ENCODE measurements around the gene CRYGN. TPM values are rescaled to one million over a fixed set of nuclear protein-coding genes. Genes with fewer than 3 reads are reported as not detected.

CRYGN gene
- total and polyA plus RNA-seq, 2 experiments from 2014 or later, result 0.59 to 1.5 TPM

DNA sequence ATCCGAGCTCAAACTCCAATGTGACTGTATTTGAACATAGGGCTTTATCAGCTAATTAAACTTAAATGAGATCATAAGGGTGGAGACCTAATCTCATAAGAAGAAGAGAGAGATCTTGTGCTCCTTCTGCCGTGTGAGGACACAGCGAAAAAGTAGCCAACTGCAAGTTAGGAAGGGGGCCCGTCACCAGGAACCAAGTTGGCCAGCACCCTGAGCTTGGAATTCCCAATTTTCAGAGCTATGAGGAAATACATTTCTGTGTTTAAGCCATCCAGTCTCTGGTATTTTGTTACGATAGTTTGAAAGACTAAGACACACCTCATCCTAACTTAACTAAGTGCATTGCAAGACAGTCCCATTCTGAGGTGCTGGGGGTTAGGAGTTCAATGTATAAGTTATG, 16.0 kb downstream of the CRYGN start:
- no peak overlapping the region for H3K4me2 ChIP-seq
- DNase-seq (ENCODE audit: low spot score), result no peak
- peaks cover 13% of the 10 kb centered on the region for H3K4me1 Mint-ChIP-seq
- peaks cover 12% of the 10 kb centered on the region for H3K4me1 ChIP-seq (ENCODE audit: insufficient read depth)
- H3K9me2 ChIP-seq (ENCODE audit: insufficient read depth), result no peaks in the 10 kb centered on the region
- no peaks in the 10 kb centered on the region for H3F3A ChIP-seq (replicated peaks; ENCODE audit: low read depth)
- no peaks in the 10 kb centered on the region for H3K79me2 ChIP-seq (replicated peaks; ENCODE audit: insufficient read depth)
- no peak overlapping the region for H3K4me3 ChIP-seq
- H3K9me3 Mint-ChIP-seq, result peaks cover 37% of the 10 kb centered on the region
- H3K27ac ChIP-seq (ENCODE audit: low read depth), result no peak overlapping the region
- peaks cover 7% of the 10 kb centered on the region for H3K27me3 Mint-ChIP-seq (ENCODE audit: insufficient read depth, low read depth, poor library complexity)
- no peaks in the 10 kb centered on the region for H4K20me1 ChIP-seq (replicated peaks; ENCODE audit: insufficient read depth)
- no peak overlapping the region for H2AFZ ChIP-seq
- no peak overlapping the region for H3K4me3 Mint-ChIP-seq
- H3K36me3 Mint-ChIP-seq (ENCODE audit: low read depth), result peaks cover 13% of the 10 kb centered on the region; the same call in 2 of the 3 replicates
- no peak for ATAC-seq
- TF ChIP-seq, protein P1, sequence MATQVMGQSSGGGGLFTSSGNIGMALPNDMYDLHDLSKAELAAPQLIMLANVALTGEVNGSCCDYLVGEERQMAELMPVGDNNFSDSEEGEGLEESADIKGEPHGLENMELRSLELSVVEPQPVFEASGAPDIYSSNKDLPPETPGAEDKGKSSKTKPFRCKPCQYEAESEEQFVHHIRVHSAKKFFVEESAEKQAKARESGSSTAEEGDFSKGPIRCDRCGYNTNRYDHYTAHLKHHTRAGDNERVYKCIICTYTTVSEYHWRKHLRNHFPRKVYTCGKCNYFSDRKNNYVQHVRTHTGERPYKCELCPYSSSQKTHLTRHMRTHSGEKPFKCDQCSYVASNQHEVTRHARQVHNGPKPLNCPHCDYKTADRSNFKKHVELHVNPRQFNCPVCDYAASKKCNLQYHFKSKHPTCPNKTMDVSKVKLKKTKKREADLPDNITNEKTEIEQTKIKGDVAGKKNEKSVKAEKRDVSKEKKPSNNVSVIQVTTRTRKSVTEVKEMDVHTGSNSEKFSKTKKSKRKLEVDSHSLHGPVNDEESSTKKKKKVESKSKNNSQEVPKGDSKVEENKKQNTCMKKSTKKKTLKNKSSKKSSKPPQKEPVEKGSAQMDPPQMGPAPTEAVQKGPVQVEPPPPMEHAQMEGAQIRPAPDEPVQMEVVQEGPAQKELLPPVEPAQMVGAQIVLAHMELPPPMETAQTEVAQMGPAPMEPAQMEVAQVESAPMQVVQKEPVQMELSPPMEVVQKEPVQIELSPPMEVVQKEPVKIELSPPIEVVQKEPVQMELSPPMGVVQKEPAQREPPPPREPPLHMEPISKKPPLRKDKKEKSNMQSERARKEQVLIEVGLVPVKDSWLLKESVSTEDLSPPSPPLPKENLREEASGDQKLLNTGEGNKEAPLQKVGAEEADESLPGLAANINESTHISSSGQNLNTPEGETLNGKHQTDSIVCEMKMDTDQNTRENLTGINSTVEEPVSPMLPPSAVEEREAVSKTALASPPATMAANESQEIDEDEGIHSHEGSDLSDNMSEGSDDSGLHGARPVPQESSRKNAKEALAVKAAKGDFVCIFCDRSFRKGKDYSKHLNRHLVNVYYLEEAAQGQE (IDR thresholded peaks at IDR 0.05; ENCODE audit: unreplicated experiment), result no peak
- no peak for TF ChIP-seq NANOG (IDR thresholded peaks at IDR 0.05; ENCODE audit: borderline replicate concordance)
- TF ChIP-seq STAT1 (IDR thresholded peaks at IDR 0.05; ENCODE audit: unreplicated experiment), result no peak
- TF ChIP-seq JUNB (IDR thresholded peaks at IDR 0.05; ENCODE audit: unreplicated experiment), result no peak
- TF ChIP-seq ZNF331 (CRISPR knock-in tag; IDR thresholded peaks at IDR 0.05; ENCODE audit: low read depth), result no peak
- no peak for TF ChIP-seq ETS1 (IDR thresholded peaks at IDR 0.05)
- no peak for TF ChIP-seq EZH2phosphoT487 (IDR thresholded peaks at IDR 0.05; ENCODE audit: unreplicated experiment)
- no peak for TF ChIP-seq EZH2 (IDR thresholded peaks at IDR 0.05; ENCODE audit: low read depth, unreplicated experiment)
- TF ChIP-seq CTCF (conservative IDR thresholded peaks at IDR 0.05; ENCODE audit: low read depth in 2 of 2), result no peak
- no peak for TF ChIP-seq ZNF114 (CRISPR knock-in tag; IDR thresholded peaks at IDR 0.05)
- TF ChIP-seq ZNF462 (CRISPR knock-in tag; IDR thresholded peaks at IDR 0.05), result no peak
- no peaks in the 10 kb centered on the region for H3K27me3 ChIP-seq (ENCODE audit: insufficient read depth)
- no peaks in the 10 kb centered on the region; the same call in 1 of the 2 replicates for H3K36me3 ChIP-seq (ENCODE audit: insufficient read depth)
- no peak overlapping the region for H3K27ac Mint-ChIP-seq

Measured in GM23338 (cell line).